ENCODE results near the gene USP46. TPM values are rescaled to one million over a fixed set of nuclear protein-coding genes. Genes with fewer than 3 reads are reported as not detected.

The USP46 gene
- total RNA-seq, 1 donor from 2014 or later: 7.7 TPM

GRCh38 chr4:52576326-52576725 lies 82.8 kb downstream of the USP46 start:
- Mint-ChIP-seq H3K4me3 (ENCODE audit: low read depth) (no peak overlapping the region), H3K9me3 (no peaks in the 10 kb centered on the region), H3K4me1 (ENCODE audit: low read depth) (peaks cover 2% of the 10 kb centered on the region), H3K27ac (no peak overlapping the region), H3K27me3 (ENCODE audit: low read depth) (peaks cover 5% of the 10 kb centered on the region), H3K36me3 (ENCODE audit: low read depth) (no peaks in the 10 kb centered on the region)
- intact Hi-C loops (cut with micrococcal nuclease): no loop called here
- DNase-seq (ENCODE audit: low spot score): no peak

GRCh38 chr4:52575406-52575805 lies 83.7 kb downstream of the USP46 start:
- intact Hi-C loops (cut with micrococcal nuclease): no loop called here
- Mint-ChIP-seq H3K4me1 (ENCODE audit: low read depth) (peaks cover 2% of the 10 kb centered on the region), H3K27me3 (ENCODE audit: low read depth) (peaks cover 5% of the 10 kb centered on the region), H3K9me3 (no peaks in the 10 kb centered on the region), H3K36me3 (ENCODE audit: low read depth) (no peaks in the 10 kb centered on the region), H3K4me3 (ENCODE audit: low read depth) (no peak overlapping the region), H3K27ac (no peak overlapping the region)
- no peak for DNase-seq (ENCODE audit: low spot score)

- intact Hi-C loops (cut with micrococcal nuclease): no loop called here
- H3K27ac Mint-ChIP-seq: no peak overlapping the region
- peaks cover 2% of the 10 kb centered on the region for H3K4me1 Mint-ChIP-seq (ENCODE audit: low read depth)
- H3K4me3 Mint-ChIP-seq (ENCODE audit: low read depth): no peak overlapping the region
- H3K36me3 Mint-ChIP-seq (ENCODE audit: low read depth): no peaks in the 10 kb centered on the region
- peaks cover 5% of the 10 kb centered on the region for H3K27me3 Mint-ChIP-seq (ENCODE audit: low read depth)
- DNase-seq (ENCODE audit: low spot score): no peak
- H3K9me3 Mint-ChIP-seq: no peaks in the 10 kb centered on the region
Observed at GRCh38 chr4:52574036-52574435, 85.1 kb downstream of the USP46 start.

GRCh38 chr4:52573551-52573950 lies 85.5 kb downstream of the USP46 start:
- Mint-ChIP-seq H3K4me1 (ENCODE audit: low read depth) (peaks cover 2% of the 10 kb centered on the region), H3K9me3 (no peaks in the 10 kb centered on the region), H3K27me3 (ENCODE audit: low read depth) (peaks cover 5% of the 10 kb centered on the region), H3K4me3 (ENCODE audit: low read depth) (no peak overlapping the region), H3K27ac (no peak overlapping the region), H3K36me3 (ENCODE audit: low read depth) (no peaks in the 10 kb centered on the region)
- intact Hi-C loops (cut with micrococcal nuclease): no loop called here
- no peak for DNase-seq (ENCODE audit: low spot score)

GRCh38 chr4:52572936-52573485 lies 86.1 kb downstream of the USP46 start:
- intact Hi-C loops (cut with micrococcal nuclease): no loop called here
- H3K36me3 Mint-ChIP-seq (ENCODE audit: low read depth): no peaks in the 10 kb centered on the region
- peaks cover 5% of the 10 kb centered on the region for H3K27me3 Mint-ChIP-seq (ENCODE audit: low read depth)
- peaks cover 2% of the 10 kb centered on the region for H3K4me1 Mint-ChIP-seq (ENCODE audit: low read depth)
- H3K9me3 Mint-ChIP-seq: no peaks in the 10 kb centered on the region
- H3K27ac Mint-ChIP-seq: no peak overlapping the region
- H3K4me3 Mint-ChIP-seq (ENCODE audit: low read depth): no peak overlapping the region
- no peak for DNase-seq (ENCODE audit: low spot score)

GRCh38 chr4:52568351-52568750 lies 90.8 kb downstream of the USP46 start:
- intact Hi-C loops (cut with micrococcal nuclease): no loop called here
- H3K4me1 Mint-ChIP-seq (ENCODE audit: low read depth): no peaks in the 10 kb centered on the region
- H3K27me3 Mint-ChIP-seq (ENCODE audit: low read depth): peaks cover 3% of the 10 kb centered on the region

GRCh38 chr4:52566136-52567031 lies 92.7 kb downstream of the USP46 start:
- peaks cover 3% of the 10 kb centered on the region for H3K27me3 Mint-ChIP-seq (ENCODE audit: low read depth)
- intact Hi-C loops (cut with micrococcal nuclease): no loop called here
- DNase-seq (ENCODE audit: low spot score): no peak
- no peaks in the 10 kb centered on the region for H3K36me3 Mint-ChIP-seq (ENCODE audit: low read depth)
- no peaks in the 10 kb centered on the region for H3K9me3 Mint-ChIP-seq
- H3K27ac Mint-ChIP-seq: no peak overlapping the region
- H3K4me3 Mint-ChIP-seq (ENCODE audit: low read depth): no peak overlapping the region
- H3K4me1 Mint-ChIP-seq (ENCODE audit: low read depth): no peaks in the 10 kb centered on the region

More at GRCh38 chr4:52568351-52568750, 90.8 kb downstream of the USP46 start:
- H3K27ac Mint-ChIP-seq: no peak overlapping the region
- DNase-seq (ENCODE audit: low spot score): no peak
- H3K36me3 Mint-ChIP-seq (ENCODE audit: low read depth): no peaks in the 10 kb centered on the region
- H3K9me3 Mint-ChIP-seq: no peaks in the 10 kb centered on the region
- no peak overlapping the region for H3K4me3 Mint-ChIP-seq (ENCODE audit: low read depth)

GRCh38 chr4:52560844-52561280 lies 98.2 kb downstream of the USP46 start:
- intact Hi-C loops (cut with micrococcal nuclease): no loop called here
- H3K9me3 Mint-ChIP-seq: no peaks in the 10 kb centered on the region
- H3K36me3 Mint-ChIP-seq (ENCODE audit: low read depth): no peaks in the 10 kb centered on the region
- H3K4me1 Mint-ChIP-seq (ENCODE audit: low read depth): no peaks in the 10 kb centered on the region
- no peak overlapping the region for H3K27ac Mint-ChIP-seq
- H3K4me3 Mint-ChIP-seq (ENCODE audit: low read depth): no peak overlapping the region
- no peak for DNase-seq (ENCODE audit: low spot score)
- no peaks in the 10 kb centered on the region for H3K27me3 Mint-ChIP-seq (ENCODE audit: low read depth)

GRCh38 chr4:52555356-52555716 lies 103.8 kb downstream of the USP46 start:
- Mint-ChIP-seq H3K4me3 (ENCODE audit: low read depth) (no peak overlapping the region), H3K36me3 (ENCODE audit: low read depth) (no peaks in the 10 kb centered on the region), H3K27me3 (ENCODE audit: low read depth) (peaks cover 3% of the 10 kb centered on the region), H3K27ac (no peak overlapping the region), H3K9me3 (no peaks in the 10 kb centered on the region), H3K4me1 (ENCODE audit: low read depth) (no peaks in the 10 kb centered on the region)
- intact Hi-C loops (cut with micrococcal nuclease): no loop called here
- no peak for DNase-seq (ENCODE audit: low spot score)

GRCh38 chr4:52554612-52555355 lies 104.3 kb downstream of the USP46 start:
- Mint-ChIP-seq H3K9me3 (no peaks in the 10 kb centered on the region), H3K27me3 (ENCODE audit: low read depth) (peaks cover 3% of the 10 kb centered on the region), H3K27ac (no peak overlapping the region), H3K4me1 (ENCODE audit: low read depth) (no peaks in the 10 kb centered on the region), H3K36me3 (ENCODE audit: low read depth) (no peaks in the 10 kb centered on the region), H3K4me3 (ENCODE audit: low read depth) (no peak overlapping the region)
- no peak for DNase-seq (ENCODE audit: low spot score)
- intact Hi-C loops (cut with micrococcal nuclease): no loop called here

- Mint-ChIP-seq H3K4me1 (ENCODE audit: low read depth) (no peaks in the 10 kb centered on the region), H3K36me3 (ENCODE audit: low read depth) (no peaks in the 10 kb centered on the region), H3K9me3 (no peaks in the 10 kb centered on the region), H3K4me3 (ENCODE audit: low read depth) (no peak overlapping the region), H3K27ac (no peak overlapping the region), H3K27me3 (ENCODE audit: low read depth) (peaks cover 3% of the 10 kb centered on the region)
- no peak for DNase-seq (ENCODE audit: low spot score)
- intact Hi-C loops (cut with micrococcal nuclease): no loop called here
Observed at GRCh38 chr4:52552778-52553177, 106.3 kb downstream of the USP46 start.

GRCh38 chr4:52551487-52551886 lies 107.6 kb downstream of the USP46 start:
- Mint-ChIP-seq H3K27me3 (ENCODE audit: low read depth) (peaks cover 3% of the 10 kb centered on the region), H3K36me3 (ENCODE audit: low read depth) (no peaks in the 10 kb centered on the region), H3K9me3 (no peaks in the 10 kb centered on the region), H3K27ac (no peak overlapping the region), H3K4me3 (ENCODE audit: low read depth) (no peak overlapping the region), H3K4me1 (ENCODE audit: low read depth) (no peaks in the 10 kb centered on the region)
- no peak for DNase-seq (ENCODE audit: low spot score)
- intact Hi-C loops (cut with micrococcal nuclease): no loop called here

GRCh38 chr4:52550186-52550585 lies 108.9 kb downstream of the USP46 start:
- Mint-ChIP-seq H3K4me3 (ENCODE audit: low read depth) (no peak overlapping the region), H3K9me3 (no peaks in the 10 kb centered on the region), H3K4me1 (ENCODE audit: low read depth) (no peaks in the 10 kb centered on the region), H3K36me3 (ENCODE audit: low read depth) (no peaks in the 10 kb centered on the region), H3K27ac (no peak overlapping the region), H3K27me3 (ENCODE audit: low read depth) (peaks cover 2% of the 10 kb centered on the region)
- intact Hi-C loops (cut with micrococcal nuclease): no loop called here
- no peak for DNase-seq (ENCODE audit: low spot score)

Data from activated T-helper 2 cell treated with anti-CD3 and anti-CD28 coated beads, Interferon-gamma antibody, Interleukin-2, Interleukin-4, amounts not matched to agents 10 μg/mL and 5 μg/mL and 100 μg/mL, durations not matched to agents 14 hours and 24 hours and 36 hours (primary cell).